Astrocyte of the spinal cord (primary cell): ENCODE measurements around the gene CAMK1.

ENCODE experiments used
- DNase-seq: peaks from one replicate; pipeline ENCODE4 v3.0.0; 2011; ENCODE audit warnings: low read depth, low spot score
- H3K4me3 ChIP-seq: 2 replicates; pipeline ENCODE4 v1.5.1; 2011; ENCODE audit warnings: low read depth, mild to moderate bottlenecking, low read length, moderate library complexity
- in situ Hi-C: cut with HindIII; loops from 2 replicates; pipeline ENCODE4 v1.10.0; 2017; ENCODE audit warnings: low sequenced_read_pairs
- TF ChIP-seq, protein P1 (sequence below): IDR thresholded peaks from 2 replicates; pipeline ENCODE4 v1.5.1; 2012; ENCODE audit warnings: low read depth, mild to moderate bottlenecking, low read length, inconsistent platforms

The CAMK1 gene

DNA sequence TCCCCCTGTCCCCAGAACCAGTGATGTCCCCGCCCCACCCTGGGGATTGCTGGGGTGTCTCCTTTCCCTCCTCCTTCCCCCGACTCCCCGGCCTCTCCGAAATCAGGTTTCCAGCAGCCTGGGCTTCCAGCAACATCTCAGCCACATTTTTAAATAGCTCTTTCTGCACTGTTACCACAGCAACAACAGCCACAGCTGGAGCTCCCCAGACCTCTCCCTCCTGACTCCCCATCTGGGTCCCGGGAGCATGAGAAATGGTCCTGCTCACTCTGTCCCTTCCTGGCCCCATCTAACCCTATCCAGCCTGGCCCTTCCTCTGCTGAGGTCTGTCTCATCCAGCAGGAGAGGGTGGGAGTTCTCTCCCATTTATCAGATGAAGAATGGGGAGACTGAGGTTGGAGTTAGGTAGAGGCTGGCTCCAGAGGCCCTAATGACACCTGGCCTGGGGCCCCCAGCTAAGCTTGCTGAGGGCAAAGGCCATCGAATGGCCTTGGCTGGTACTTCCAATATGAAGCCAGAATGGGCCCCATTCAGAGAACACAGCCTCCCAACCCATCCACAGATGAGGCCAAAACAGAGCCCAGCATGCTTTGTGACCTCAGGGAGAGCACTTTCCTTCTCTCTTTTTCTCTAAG lies 1.5 kb downstream of the CAMK1 start:
- TF ChIP-seq, protein P1, sequence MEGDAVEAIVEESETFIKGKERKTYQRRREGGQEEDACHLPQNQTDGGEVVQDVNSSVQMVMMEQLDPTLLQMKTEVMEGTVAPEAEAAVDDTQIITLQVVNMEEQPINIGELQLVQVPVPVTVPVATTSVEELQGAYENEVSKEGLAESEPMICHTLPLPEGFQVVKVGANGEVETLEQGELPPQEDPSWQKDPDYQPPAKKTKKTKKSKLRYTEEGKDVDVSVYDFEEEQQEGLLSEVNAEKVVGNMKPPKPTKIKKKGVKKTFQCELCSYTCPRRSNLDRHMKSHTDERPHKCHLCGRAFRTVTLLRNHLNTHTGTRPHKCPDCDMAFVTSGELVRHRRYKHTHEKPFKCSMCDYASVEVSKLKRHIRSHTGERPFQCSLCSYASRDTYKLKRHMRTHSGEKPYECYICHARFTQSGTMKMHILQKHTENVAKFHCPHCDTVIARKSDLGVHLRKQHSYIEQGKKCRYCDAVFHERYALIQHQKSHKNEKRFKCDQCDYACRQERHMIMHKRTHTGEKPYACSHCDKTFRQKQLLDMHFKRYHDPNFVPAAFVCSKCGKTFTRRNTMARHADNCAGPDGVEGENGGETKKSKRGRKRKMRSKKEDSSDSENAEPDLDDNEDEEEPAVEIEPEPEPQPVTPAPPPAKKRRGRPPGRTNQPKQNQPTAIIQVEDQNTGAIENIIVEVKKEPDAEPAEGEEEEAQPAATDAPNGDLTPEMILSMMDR, result no peak
- no peak overlapping the region for H3K4me3 ChIP-seq
- DNase-seq, result no peak
- in situ Hi-C loops, result no loop called here

DNA sequence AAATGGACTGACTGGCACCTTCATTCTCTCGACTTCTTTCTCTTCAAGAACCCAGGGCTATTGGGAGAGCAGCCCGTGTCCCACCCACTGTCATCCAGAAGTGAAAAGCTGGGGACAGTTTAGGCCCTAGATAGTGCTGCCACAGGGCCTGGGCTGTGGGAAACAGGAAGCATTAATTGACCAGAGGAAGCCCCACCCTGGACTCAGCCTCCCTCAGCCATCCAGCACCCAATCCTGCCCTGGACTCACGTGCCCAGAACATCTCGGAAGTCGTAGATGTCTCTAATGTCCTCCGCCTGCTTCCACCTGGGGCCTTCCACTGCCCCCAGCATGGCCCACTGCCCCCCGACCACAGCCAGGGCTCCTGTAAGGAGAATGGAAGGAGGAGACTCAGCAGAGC lies 2.3 kb downstream of the CAMK1 start:
- in situ Hi-C loops, result no loop called here
- TF ChIP-seq, protein P1, result no peak
- no peak overlapping the region for H3K4me3 ChIP-seq
- no peak for DNase-seq

DNA sequence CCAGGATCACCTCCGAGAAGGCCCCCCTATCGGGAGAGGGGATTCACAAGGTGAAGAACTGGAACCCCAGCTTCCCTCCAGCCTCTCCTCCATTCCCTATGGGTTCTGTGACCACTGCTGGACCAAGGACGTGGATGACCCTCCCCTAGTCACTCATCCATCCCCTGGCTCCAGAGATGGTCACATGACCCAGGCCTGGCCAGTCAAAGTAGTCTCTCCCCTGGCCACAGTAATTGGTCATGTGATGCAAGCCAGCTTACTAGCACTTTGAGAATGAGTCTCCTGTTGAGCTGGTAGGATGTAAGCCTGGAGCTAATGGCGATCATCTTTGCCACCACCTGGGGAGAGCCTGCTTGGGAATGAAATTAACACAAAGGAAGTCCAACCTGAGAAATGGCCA lies 3.9 kb downstream of the CAMK1 start:
- DNase-seq, result no peak
- in situ Hi-C loops, result no loop called here
- TF ChIP-seq, protein P1, result no peak
- no peak overlapping the region for H3K4me3 ChIP-seq

DNA sequence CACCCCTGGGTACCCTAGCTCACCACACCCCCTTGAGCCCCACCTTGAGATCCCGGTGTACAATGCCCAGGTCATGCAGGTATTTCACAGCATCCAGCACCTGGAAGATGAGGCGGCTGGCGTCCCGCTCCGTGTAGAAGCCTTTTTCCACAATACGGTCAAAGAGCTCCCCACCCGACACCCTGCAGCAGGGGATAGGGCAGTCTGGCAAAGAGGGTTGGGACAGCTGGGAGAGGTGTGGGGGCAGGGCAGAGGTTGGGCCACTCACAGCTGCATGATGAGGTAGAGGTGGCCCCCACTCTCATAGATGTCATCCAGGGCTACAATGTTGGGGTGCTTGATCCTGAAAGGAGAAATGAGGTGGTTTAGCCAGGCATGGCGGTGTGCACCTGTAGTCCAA lies 6.9 kb downstream of the CAMK1 start:
- in situ Hi-C loops, result no loop called here
- TF ChIP-seq, protein P1, result no peak
- no peak for DNase-seq
- H3K4me3 ChIP-seq, result no peak overlapping the region

DNA sequence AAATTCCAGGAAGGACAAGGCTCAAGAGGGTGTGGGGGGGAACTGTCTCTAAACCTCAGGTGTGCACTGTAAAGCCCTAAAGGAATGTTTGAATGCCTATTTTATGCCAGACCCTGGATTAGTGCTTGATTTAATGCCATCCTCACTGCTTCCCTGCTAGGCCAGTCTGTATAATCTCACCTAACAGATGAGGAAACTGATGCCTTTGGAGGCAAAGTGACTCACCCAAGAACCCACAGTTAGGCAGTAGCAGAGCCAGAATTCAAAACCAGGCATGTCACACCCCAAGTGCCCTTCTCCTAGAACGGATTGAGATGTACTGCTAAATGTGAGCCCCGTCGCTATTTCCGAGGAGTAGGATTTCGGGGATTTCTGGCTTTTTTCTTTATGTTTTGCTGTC lies 7.8 kb downstream of the CAMK1 start:
- no peak overlapping the region for H3K4me3 ChIP-seq
- no peak for DNase-seq
- in situ Hi-C loops, result no loop called here
- TF ChIP-seq, protein P1, result no peak

DNA sequence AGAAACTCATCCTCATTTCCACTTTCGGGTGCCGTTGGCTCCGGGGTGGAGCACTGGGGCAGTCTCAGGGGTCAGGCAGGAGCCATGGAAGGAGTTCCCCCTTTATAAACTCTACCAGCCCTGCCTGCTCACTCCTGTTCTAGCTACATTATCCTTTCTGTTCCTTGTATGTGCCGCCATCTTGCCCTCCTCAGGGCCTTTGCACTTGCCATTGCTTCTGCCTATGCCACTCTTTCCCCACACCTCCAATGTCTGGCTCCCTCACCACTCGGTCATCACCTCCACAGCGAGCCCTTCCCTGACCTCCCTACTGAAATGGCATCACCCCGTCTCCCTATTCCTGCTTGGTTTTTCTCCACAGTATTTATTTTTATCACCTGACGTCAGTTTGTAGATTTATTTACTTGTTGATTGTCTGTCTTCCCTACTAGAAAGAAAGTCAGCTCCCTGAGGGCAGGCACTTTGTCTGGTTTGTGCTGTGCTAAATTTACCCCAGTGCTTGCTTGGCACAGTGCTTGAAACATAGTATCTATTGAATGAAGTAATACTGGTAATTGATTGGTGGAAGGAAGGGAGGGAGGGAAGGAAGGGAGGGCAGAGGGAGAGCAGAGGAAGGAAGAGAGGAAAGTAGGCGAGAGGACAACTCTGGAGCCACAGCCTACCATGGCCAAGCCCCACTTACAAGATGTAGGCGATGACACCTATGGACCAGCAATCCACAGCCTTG lies 8.8 kb downstream of the CAMK1 start:
- in situ Hi-C loops, result no loop called here
- TF ChIP-seq, protein P1, result no peak
- no peak overlapping the region for H3K4me3 ChIP-seq
- no peak for DNase-seq
